Naive thymus-derived CD8-positive, alpha-beta T cell (primary cell): ENCODE measurements around the gene TBC1D2B. TPM values are rescaled to one million over a fixed set of nuclear protein-coding genes. Genes with fewer than 3 reads are reported as not detected.
A peak's percentile ranks its signal among the peaks of the same experiment; 100 is the strongest.

Experiments used
- ATAC-seq, 2 donors: fragments of 150-1000 bp; cut with Tn5 transposase in 1 of 2; sonication (Bioruptor Pico), chemical (Tn5 transposase) in 1 of 2; 1 replicate in 1 of 2; 2 replicates in 1 of 2; pipeline ENCODE4 v1.10.0; 2021; ENCODE audit warnings: mild to moderate bottlenecking in 2 of 2, moderate library complexity in 2 of 2
- POLR2A ChIA-PET: fragments of 350-600 bp; sonication (Branson Sonifier 250); formaldehyde crosslinking; loops from one replicate; lab custom pipeline; 2021; ENCODE audit warnings: antibody characterized with exemption; lab: Charles Lee
- DNase-seq, 10 donors: peaks; one replicate each; pipeline versions ENCODE4 v3.0.0 to v3.0.0-alpha.2; 2020 to 2022
- H3K27ac Mint-ChIP-seq, 10 donors: one replicate each; pipeline ENCODE4 v1.8.0; 2020 to 2022; ENCODE audit warnings: mild to moderate bottlenecking in 10 of 10, mixed read lengths in 10 of 10, moderate library complexity in 4 of 10, inconsistent platforms in 1 of 10
- H3K27me3 Mint-ChIP-seq, 5 donors: one replicate each; pipeline ENCODE4 v1.8.0; 2021 to 2022; ENCODE audit warnings: mixed read lengths in 5 of 5
- H3K36me3 Mint-ChIP-seq, 3 donors: one replicate each; pipeline ENCODE4 v1.8.0; 2020 to 2022; ENCODE audit warnings: mixed read lengths in 3 of 3, mild to moderate bottlenecking in 2 of 3, inconsistent platforms in 1 of 3
- H3K4me1 Mint-ChIP-seq, 4 donors: one replicate each; pipeline ENCODE4 v1.8.0; 2021 to 2022; ENCODE audit warnings: mixed read lengths in 4 of 4
- H3K4me3 Mint-ChIP-seq, 10 donors: one replicate each; pipeline ENCODE4 v1.8.0; 2020 to 2022; ENCODE audit warnings: mild to moderate bottlenecking in 10 of 10, mixed read lengths in 10 of 10, moderate library complexity in 6 of 10, inconsistent platforms in 1 of 10
- H3K9me3 Mint-ChIP-seq, 9 donors: one replicate each; pipeline ENCODE4 v1.8.0; 2020 to 2022; ENCODE audit warnings: mixed read lengths in 9 of 9, mild to moderate bottlenecking in 3 of 9, inconsistent platforms in 1 of 9, moderate library complexity in 1 of 9
- polyA plus RNA-seq, 3 donors: library from polyadenylated mRNA; unstranded; fragments of 300-500 nt; fragmentation: Illumina TruSeq; gene quantifications; one replicate each; pipeline ENCODE4 v1.2.3, GENCODE V29; 2021
- total RNA-seq, 8 experiments: library from RNA in 2 of 8; stranded (reverse) in 2 of 8; gene quantifications; one replicate each; pipeline ENCODE4 v1.2.3 and lab custom pipeline; 2021 to 2026

The TBC1D2B gene
- total and polyA plus RNA-seq, 5 experiments from 2014 or later = 8.1 to 82.1 (median 14.0) TPM

GRCh38 chr15:78037328-78037727, 40.2 kb downstream of the TBC1D2B start:
- POLR2A ChIA-PET = interaction anchor here (0.9 to 5.5 kb wide), 4 partner anchors 13 to 32 kb away, joined by 3 to 50 read pairs (median 16); no protein-coding TSS in a partner anchor
- H3K36me3 Mint-ChIP-seq = peaks cover 0 to 11% (median 5%) of the 10 kb centered on the region in 3 donors
- H3K4me3 Mint-ChIP-seq = peak overlapping the region in 9 of 10 donors; percentile 5 to 75 (median 52)
- ATAC-seq = no peak
- H3K27ac Mint-ChIP-seq = peak overlapping the region; percentile 36 to 95 (median 86)
- no peaks in the 10 kb centered on the region for H3K9me3 Mint-ChIP-seq
- H3K4me1 Mint-ChIP-seq = peaks cover 52 to 98% (median 90%) of the 10 kb centered on the region in 4 donors
- no peak for DNase-seq
- H3K27me3 Mint-ChIP-seq = no peaks in the 10 kb centered on the region

GRCh38 chr15:78035861-78036476, 41.5 kb downstream of the TBC1D2B start:
- Mint-ChIP-seq H3K4me1 (peaks cover 53 to 93% (median 89%) of the 10 kb centered on the region in 4 donors), H3K4me3 (peak overlapping the region in 7 of 10 donors; percentile 30 to 81 (median 80)), H3K27me3 (no peaks in the 10 kb centered on the region), H3K9me3 (no peaks in the 10 kb centered on the region), H3K36me3 (peaks cover 0 to 7% (median 5%) of the 10 kb centered on the region in 3 donors), H3K27ac (peak overlapping the region; percentile 31 to 98 (median 92))
- POLR2A ChIA-PET = interaction anchor here (1.1 to 5.5 kb wide), 9 partner anchors 12 to 46 kb away, joined by 3 to 50 read pairs (median 20); partner anchors contain the start of gene TBC1D2B
- ATAC-seq (no peak), DNase-seq (no peak)

DNA sequence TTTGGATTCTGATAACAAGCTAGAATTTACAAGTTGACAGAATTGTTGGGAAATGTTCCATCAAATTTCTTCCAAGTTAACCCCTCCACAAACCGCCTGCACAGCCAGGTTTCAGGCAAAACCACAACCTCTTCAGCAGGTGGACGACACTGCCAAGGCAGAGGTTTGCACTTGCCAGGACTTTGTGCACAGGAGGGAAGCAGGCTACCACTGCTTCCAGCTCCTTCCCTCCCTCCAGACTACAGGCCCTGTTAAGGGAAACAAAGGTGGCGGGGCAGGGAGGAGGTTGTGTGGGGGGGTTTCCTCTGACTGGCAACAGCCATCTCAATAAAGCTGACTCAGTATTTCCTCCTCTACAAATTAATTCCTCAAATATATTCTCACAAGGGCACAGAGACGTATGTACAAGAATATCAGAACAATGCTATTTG, 42.2 kb downstream of the TBC1D2B start:
- H3K27me3 Mint-ChIP-seq = no peaks in the 10 kb centered on the region
- POLR2A ChIA-PET = interaction anchor here (0.8 to 5.5 kb wide), 14 partner anchors 8 to 73 kb away, joined by 3 to 50 read pairs (median 8); partner anchors contain the start of gene TBC1D2B
- no peaks in the 10 kb centered on the region for H3K9me3 Mint-ChIP-seq
- peak overlapping the region; percentile 65 to 81 (median 79) for H3K4me3 Mint-ChIP-seq
- DNase-seq (no peak), ATAC-seq (no peak)
- H3K27ac Mint-ChIP-seq = peak overlapping the region; percentile 92 to 98 (median 95)
- H3K36me3 Mint-ChIP-seq = peaks cover 0 to 11% (median 5%) of the 10 kb centered on the region in 3 donors
- peaks cover 52 to 90% (median 85%) of the 10 kb centered on the region in 4 donors for H3K4me1 Mint-ChIP-seq

GRCh38 chr15:78034495-78035191, 42.9 kb downstream of the TBC1D2B start:
- H3K4me1 Mint-ChIP-seq = peaks cover 45 to 83% (median 79%) of the 10 kb centered on the region in 4 donors
- H3K4me3 Mint-ChIP-seq = peak overlapping the region; percentile 65 to 81 (median 79)
- POLR2A ChIA-PET = interaction anchor here (0.7 to 5.5 kb wide), 16 partner anchors 9 to 73 kb away, joined by 3 to 50 read pairs (median 7); partner anchors contain the start of gene TBC1D2B
- ATAC-seq (peak; percentile 87 to 89), DNase-seq (peak; percentile 53 to 84 (median 73))
- H3K27me3 Mint-ChIP-seq = no peaks in the 10 kb centered on the region
- peak overlapping the region; percentile 92 to 98 (median 95) for H3K27ac Mint-ChIP-seq
- peaks cover 0 to 11% (median under 1%) of the 10 kb centered on the region in 3 donors for H3K36me3 Mint-ChIP-seq
- H3K9me3 Mint-ChIP-seq = no peaks in the 10 kb centered on the region

- Mint-ChIP-seq H3K36me3 (peaks cover 0 to 14% (median 0%) of the 10 kb centered on the region in 3 donors), H3K4me3 (peak overlapping the region in 8 of 10 donors; percentile 14 to 81 (median 72)), H3K27me3 (no peaks in the 10 kb centered on the region), H3K4me1 (peaks cover 40 to 78% (median 72%) of the 10 kb centered on the region in 4 donors), H3K27ac (peak overlapping the region; percentile 92 to 98 (median 95)), H3K9me3 (no peaks in the 10 kb centered on the region)
- ATAC-seq (peak; percentile 55 to 73), DNase-seq (peak; percentile 48 to 81 (median 62))
- POLR2A ChIA-PET = interaction anchor here (0.7 to 5.5 kb wide), 10 partner anchors 14 to 74 kb away, joined by 3 to 50 read pairs (median 14); partner anchors contain the start of gene TBC1D2B
Observed at GRCh38 chr15:78033864-78034263, 43.6 kb downstream of the TBC1D2B start.

DNA sequence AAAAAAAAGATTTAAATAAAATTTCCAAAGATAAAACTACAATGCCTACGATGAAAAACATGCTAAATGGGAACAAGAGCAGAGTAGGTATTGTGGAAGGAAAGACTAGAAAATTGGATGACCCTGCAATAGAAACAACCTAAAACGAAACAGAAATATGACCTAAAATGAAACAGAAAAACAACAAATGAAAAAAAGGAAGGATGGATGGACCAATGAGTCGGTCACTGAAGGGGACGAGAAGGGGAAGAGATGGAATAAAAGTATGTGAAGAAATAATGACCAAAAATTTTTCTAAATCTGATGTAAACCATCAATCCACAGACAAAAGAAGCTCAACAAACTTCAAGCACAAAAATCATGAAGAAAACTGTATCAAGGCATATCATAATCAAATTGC, 44.8 kb downstream of the TBC1D2B start:
- POLR2A ChIA-PET = interaction anchor here (0.8 to 5.5 kb wide), 3 partner anchors 16 to 37 kb away, joined by 3 to 50 read pairs (median 3); no protein-coding TSS in a partner anchor
- Mint-ChIP-seq H3K4me1 (peaks cover 34 to 66% (median 61%) of the 10 kb centered on the region in 4 donors), H3K27ac (peak overlapping the region; percentile 54 to 98 (median 74)), H3K4me3 (peak overlapping the region in 1 of 10 donors; percentile 30), H3K9me3 (no peaks in the 10 kb centered on the region), H3K36me3 (peaks cover 0 to 23% (median 4%) of the 10 kb centered on the region in 3 donors), H3K27me3 (no peaks in the 10 kb centered on the region)
- DNase-seq = no peak
- ATAC-seq = no peak

GRCh38 chr15:78024883-78025282, 52.6 kb downstream of the TBC1D2B start:
- no peak for DNase-seq
- Mint-ChIP-seq H3K27ac (peak overlapping the region in 2 of 10 donors; percentile 7 to 29), H3K27me3 (no peaks in the 10 kb centered on the region), H3K9me3 (no peaks in the 10 kb centered on the region), H3K4me1 (peaks cover 3 to 16% (median 13%) of the 10 kb centered on the region in 4 donors), H3K4me3 (no peak overlapping the region), H3K36me3 (peaks cover 4 to 88% (median 27%) of the 10 kb centered on the region in 3 donors)
- no peak for ATAC-seq
- POLR2A ChIA-PET = no interaction called here

- Mint-ChIP-seq H3K27me3 (no peaks in the 10 kb centered on the region), H3K4me1 (peaks cover 4 to 18% (median 14%) of the 10 kb centered on the region in 4 donors), H3K36me3 (peaks cover 4 to 89% (median 27%) of the 10 kb centered on the region in 3 donors), H3K4me3 (no peak overlapping the region), H3K27ac (peak overlapping the region in 2 of 10 donors; percentile 34 to 58), H3K9me3 (no peaks in the 10 kb centered on the region)
- no peak for ATAC-seq
- no peak for DNase-seq
- POLR2A ChIA-PET = no interaction called here
Observed at GRCh38 chr15:78024519-78024870, 53.0 kb downstream of the TBC1D2B start.

DNA sequence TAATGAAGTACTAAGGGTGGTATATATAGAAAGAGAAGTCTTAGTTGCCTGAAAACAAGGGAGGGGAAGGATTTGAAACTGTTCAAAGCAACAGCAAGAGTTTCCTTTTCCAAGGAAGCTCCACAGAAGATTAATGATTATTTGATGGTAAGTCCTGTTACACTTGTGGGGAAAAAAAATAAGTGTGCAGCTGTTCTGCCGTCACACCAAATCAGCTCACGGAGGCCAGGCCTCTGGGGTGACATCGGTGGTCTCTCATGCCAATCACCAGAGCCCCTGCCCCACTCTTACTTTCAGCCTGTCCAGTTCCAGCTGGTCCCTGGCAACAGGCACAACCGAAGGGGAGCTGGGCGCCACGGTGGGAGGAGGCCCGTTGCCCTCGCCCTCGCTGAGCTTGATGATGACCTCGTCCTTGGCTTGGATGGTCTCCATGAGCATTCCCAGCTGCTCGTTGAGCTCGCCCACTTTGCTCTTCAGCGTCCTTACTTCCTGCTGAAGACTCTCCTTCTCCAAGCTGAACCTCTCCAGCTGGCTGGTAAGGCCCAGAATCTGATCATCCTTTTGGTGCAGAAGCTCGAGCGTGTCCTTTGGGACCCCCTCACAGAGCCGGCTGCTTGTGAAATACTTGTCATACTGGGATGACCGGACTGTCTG, 53.5 kb downstream of the TBC1D2B start:
- Mint-ChIP-seq H3K4me1 (peaks cover 9 to 19% (median 16%) of the 10 kb centered on the region in 4 donors), H3K27ac (peak overlapping the region in 2 of 10 donors; percentile 58 to 84), H3K4me3 (no peak overlapping the region), H3K9me3 (no peaks in the 10 kb centered on the region), H3K27me3 (no peaks in the 10 kb centered on the region), H3K36me3 (peaks cover 4 to 86% (median 27%) of the 10 kb centered on the region in 3 donors)
- POLR2A ChIA-PET = no interaction called here
- DNase-seq = no peak
- ATAC-seq = no peak

- POLR2A ChIA-PET = interaction anchor here (0.9 kb wide), 1 partner anchor 12 kb away, joined by 3 read pairs; no protein-coding TSS in a partner anchor
- ATAC-seq (no peak), DNase-seq (no peak)
- peak overlapping the region in 4 of 10 donors; percentile 20 to 84 (median 55) for H3K27ac Mint-ChIP-seq
- peaks cover 4 to 84% (median 24%) of the 10 kb centered on the region in 3 donors for H3K36me3 Mint-ChIP-seq
- H3K9me3 Mint-ChIP-seq = no peaks in the 10 kb centered on the region
- H3K27me3 Mint-ChIP-seq = no peaks in the 10 kb centered on the region
- H3K4me3 Mint-ChIP-seq = no peak overlapping the region
- H3K4me1 Mint-ChIP-seq = peaks cover 11 to 27% (median 22%) of the 10 kb centered on the region in 4 donors
Observed at GRCh38 chr15:78023081-78023665, 54.3 kb downstream of the TBC1D2B start.

- peaks cover 11 to 39% (median 21%) of the 10 kb centered on the region in 4 donors for H3K4me1 Mint-ChIP-seq
- POLR2A ChIA-PET = interaction anchor here (0.5 kb wide), 1 partner anchor 52 kb away, joined by 9 read pairs; no protein-coding TSS in a partner anchor
Observed at GRCh38 chr15:78021761-78022160, 55.8 kb downstream of the TBC1D2B start.

More at GRCh38 chr15:78021761-78022160, 55.8 kb downstream of the TBC1D2B start:
- Mint-ChIP-seq H3K4me3 (no peak overlapping the region), H3K27me3 (no peaks in the 10 kb centered on the region), H3K27ac (peak overlapping the region in 2 of 10 donors; percentile 42 to 82), H3K9me3 (no peaks in the 10 kb centered on the region), H3K36me3 (peaks cover 4 to 84% (median 24%) of the 10 kb centered on the region in 3 donors)
- DNase-seq (no peak), ATAC-seq (no peak)
